ENCODE results near the gene OR51A7. TPM values are rescaled to one million over a fixed set of nuclear protein-coding genes. Genes with fewer than 3 reads are reported as not detected.

The OR51A7 gene
- total and polyA plus RNA-seq, 2 donors (not counting 1 experiment from before 2014, with no cell fraction given), result not detected

GRCh38 chr11:4881860-4882500 is 21.6 kb upstream of the OR51A7 start, which contains the start of gene OR51T1:
TSS of gene OR51T1 (plus strand) at chr11:4881900. CDS start at chr11:4881900, 0 bp downstream.
- no peak within 1 kb of the TSS for H3K4me2 ChIP-seq (replicated peaks; ENCODE audit: low read depth, low read length, poor library complexity, severe bottlenecking)
- POLR2A ChIA-PET, result no interaction called here
- CTCF ChIA-PET, result no interaction called here

DNA sequence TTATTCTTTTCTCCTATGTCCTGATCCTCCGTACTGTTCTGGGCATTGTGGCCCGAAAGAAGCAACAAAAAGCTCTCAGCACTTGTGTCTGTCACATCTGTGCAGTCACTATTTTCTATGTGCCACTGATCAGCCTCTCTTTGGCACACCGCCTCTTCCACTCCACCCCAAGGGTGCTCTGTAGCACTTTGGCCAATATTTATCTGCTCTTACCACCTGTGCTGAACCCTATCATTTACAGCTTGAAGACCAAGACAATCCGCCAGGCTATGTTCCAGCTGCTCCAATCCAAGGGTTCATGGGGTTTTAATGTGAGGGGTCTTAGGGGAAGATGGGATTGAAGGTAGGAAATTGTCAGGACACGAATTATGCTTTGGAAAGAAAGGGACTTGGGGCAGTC is 21.0 kb upstream of the OR51A7 start:
- Mint-ChIP-seq H3K27ac (no peak overlapping the region), H3K9me3 (ENCODE audit: insufficient read depth) (no peaks in the 10 kb centered on the region), H3K4me3 (no peak overlapping the region), H3K4me1 (no peaks in the 10 kb centered on the region), H3K27me3 (peaks cover 4% of the 10 kb centered on the region)
- Histone ChIP-seq H3K4me1 (ENCODE audit: control insufficient read depth in 2 of 2, insufficient read depth in 2 of 2, low read length in 2 of 2) (no peaks in the 10 kb centered on the region), H3K4me2 (replicated peaks; ENCODE audit: low read depth, low read length, poor library complexity, severe bottlenecking) (no peak overlapping the region), H3K9me3 (ENCODE audit: control extremely low read depth in 1 of 3, control insufficient read depth in 2 of 3, insufficient read depth in 1 of 3, low read length in 2 of 3) (peaks cover 0 to 1% (median 0%) of the 10 kb centered on the region in 3 donors), H3K9ac (ENCODE audit: low read length) (no peak overlapping the region), H3K79me2 (ENCODE audit: control insufficient read depth, insufficient read depth, low read length) (no peaks in the 10 kb centered on the region), H3K27ac (ENCODE audit: low read length in 2 of 2) (no peak overlapping the region), H3K36me3 (replicated peaks in 1 of 2; ENCODE audit: control extremely low read depth in 1 of 2, control insufficient read depth in 1 of 2, extremely low read depth in 1 of 2, insufficient read depth in 2 of 2, low read length in 1 of 2) (no peaks in the 10 kb centered on the region), H3K4me3 (ENCODE audit: control extremely low read depth in 1 of 5, extremely low read depth in 1 of 5, insufficient read depth in 1 of 5, low read depth in 2 of 5, low read length in 4 of 5) (no peak overlapping the region), H3K27me3 (replicated peaks in 1 of 4; ENCODE audit: control extremely low read depth in 1 of 4, control insufficient read depth in 3 of 4, insufficient read depth in 4 of 4, low read length in 3 of 4) (no peaks in the 10 kb centered on the region), H2AFZ (ENCODE audit: insufficient read depth, low read depth, low read length, poor library complexity, severe bottlenecking) (no peak overlapping the region), H4K20me1 (ENCODE audit: control insufficient read depth, insufficient read depth, low read length, poor library complexity, severe bottlenecking) (no peaks in the 10 kb centered on the region)
- intact Hi-C loops (cut with micrococcal nuclease), result no loop called here
- WGBS (ENCODE audit: insufficient coverage), result 89% methylated on average over 3 of the region's 5 CpGs
- DNase-seq, result no peak
- ChIA-PET POLR2A (no interaction called here), CTCF (no interaction called here)
- TF ChIP-seq, protein P1, sequence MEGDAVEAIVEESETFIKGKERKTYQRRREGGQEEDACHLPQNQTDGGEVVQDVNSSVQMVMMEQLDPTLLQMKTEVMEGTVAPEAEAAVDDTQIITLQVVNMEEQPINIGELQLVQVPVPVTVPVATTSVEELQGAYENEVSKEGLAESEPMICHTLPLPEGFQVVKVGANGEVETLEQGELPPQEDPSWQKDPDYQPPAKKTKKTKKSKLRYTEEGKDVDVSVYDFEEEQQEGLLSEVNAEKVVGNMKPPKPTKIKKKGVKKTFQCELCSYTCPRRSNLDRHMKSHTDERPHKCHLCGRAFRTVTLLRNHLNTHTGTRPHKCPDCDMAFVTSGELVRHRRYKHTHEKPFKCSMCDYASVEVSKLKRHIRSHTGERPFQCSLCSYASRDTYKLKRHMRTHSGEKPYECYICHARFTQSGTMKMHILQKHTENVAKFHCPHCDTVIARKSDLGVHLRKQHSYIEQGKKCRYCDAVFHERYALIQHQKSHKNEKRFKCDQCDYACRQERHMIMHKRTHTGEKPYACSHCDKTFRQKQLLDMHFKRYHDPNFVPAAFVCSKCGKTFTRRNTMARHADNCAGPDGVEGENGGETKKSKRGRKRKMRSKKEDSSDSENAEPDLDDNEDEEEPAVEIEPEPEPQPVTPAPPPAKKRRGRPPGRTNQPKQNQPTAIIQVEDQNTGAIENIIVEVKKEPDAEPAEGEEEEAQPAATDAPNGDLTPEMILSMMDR (IDR thresholded peaks at IDR 0.05), result no peak
- TF ChIP-seq EZH2 (IDR thresholded peaks at IDR 0.05; ENCODE audit: borderline replicate concordance, insufficient read depth, low read depth, low read length, poor library complexity, severe bottlenecking), result no peak
- no peak for ATAC-seq (ENCODE audit: low read depth)

More at GRCh38 chr11:4881860-4882500, 21.6 kb upstream of the OR51A7 start, which contains the start of gene OR51T1:
- H3K4me1 ChIP-seq (ENCODE audit: control insufficient read depth in 2 of 2, insufficient read depth in 2 of 2, low read length in 2 of 2), result no peaks in the 10 kb centered on the region
- H3K27me3 ChIP-seq (replicated peaks in 1 of 4; ENCODE audit: control extremely low read depth in 1 of 4, control insufficient read depth in 3 of 4, insufficient read depth in 4 of 4, low read length in 3 of 4), result no peaks in the 10 kb centered on the region
- Mint-ChIP-seq H3K27ac (no peak within 1 kb of the TSS), H3K4me1 (no peaks in the 10 kb centered on the region), H3K27me3 (peaks cover 2% of the 10 kb centered on the region), H3K4me3 (no peak within 1 kb of the TSS), H3K9me3 (ENCODE audit: insufficient read depth) (no peaks in the 10 kb centered on the region)
- intact Hi-C loops (cut with micrococcal nuclease), result no loop called here
- no peak within 1 kb of the TSS for H3K4me3 ChIP-seq (ENCODE audit: control extremely low read depth in 1 of 5, extremely low read depth in 1 of 5, insufficient read depth in 1 of 5, low read depth in 2 of 5, low read length in 4 of 5)
- TF ChIP-seq, protein P1 (IDR thresholded peaks at IDR 0.05), result no peak
- no peak for TF ChIP-seq EZH2 (IDR thresholded peaks at IDR 0.05; ENCODE audit: borderline replicate concordance, insufficient read depth, low read depth, low read length, poor library complexity, severe bottlenecking)
- no peak within 1 kb of the TSS for H3K9ac ChIP-seq (ENCODE audit: low read length)
- ATAC-seq (ENCODE audit: low read depth), result no peak
- H3K79me2 ChIP-seq (ENCODE audit: control insufficient read depth, insufficient read depth, low read length), result no peaks in the 10 kb centered on the region
- WGBS (ENCODE audit: insufficient coverage), result 89% methylated on average over 8 of the region's 8 CpGs
- no peak for DNase-seq
- no peaks in the 10 kb centered on the region for H3K36me3 ChIP-seq (replicated peaks in 1 of 2; ENCODE audit: control extremely low read depth in 1 of 2, control insufficient read depth in 1 of 2, extremely low read depth in 1 of 2, insufficient read depth in 2 of 2, low read length in 1 of 2)
- no peak within 1 kb of the TSS for H3K27ac ChIP-seq (ENCODE audit: low read length in 2 of 2)
- H4K20me1 ChIP-seq (ENCODE audit: control insufficient read depth, insufficient read depth, low read length, poor library complexity, severe bottlenecking), result no peaks in the 10 kb centered on the region
- no peak within 1 kb of the TSS for H2AFZ ChIP-seq (ENCODE audit: insufficient read depth, low read depth, low read length, poor library complexity, severe bottlenecking)
- peaks cover 0 to 1% (median 0%) of the 10 kb centered on the region in 3 donors for H3K9me3 ChIP-seq (ENCODE audit: control extremely low read depth in 1 of 3, control insufficient read depth in 2 of 3, insufficient read depth in 1 of 3, low read length in 2 of 3)

All from B cell (primary cell).